HEK293 (cell line): ENCODE data around the gene FTL.

ENCODE experiments used
- CTCF ChIA-PET: fragments of 350-600 bp; formaldehyde crosslinking; extraction: SDS; loops from one replicate; lab custom pipeline; 2021; ENCODE audit warnings: antibody characterized with exemption; lab: Yijun Ruan, JAX
- POLR2A ChIA-PET: fragments of 300-600 bp; formaldehyde crosslinking; extraction: SDS; loops from one replicate; lab custom pipeline; 2020; ENCODE audit warnings: antibody characterized with exemption, inconsistent platforms; lab: Yijun Ruan, JAX
- H3K27ac ChIP-seq: fragments of 200-500 bp; sonication (Bioruptor generic); 2 replicates; pipeline ENCODE4 v1.5.1; 2014; ENCODE audit warnings: low read depth, low read length, control low read depth, inconsistent platforms; ENCODE audit errors: extremely low read depth
- H3K36me3 ChIP-seq, 2 experiments: fragments of 200-500 bp in 1 of 2; sonication (Bioruptor generic) in 1 of 2; 1 replicate in 1 of 2; 2 replicates in 1 of 2; pipeline ENCODE4 v1.5.1; 2014 to 2017; ENCODE audit warnings: inconsistent platforms in 2 of 2, low read length in 2 of 2; ENCODE audit not compliant: control insufficient read depth in 2 of 2, insufficient read depth in 1 of 2
- H3K4me1 ChIP-seq: fragments of 200-500 bp; sonication (Bioruptor generic); 2 replicates; pipeline ENCODE4 v1.5.1; 2014; ENCODE audit warnings: mild to moderate bottlenecking, low read length, inconsistent platforms; ENCODE audit not compliant: control insufficient read depth, insufficient read depth
- H3K4me3 ChIP-seq: 2 replicates; pipeline ENCODE4 v1.5.1; 2011; ENCODE audit warnings: low read depth, mild to moderate bottlenecking, control low read depth, low read length, moderate library complexity
- H3K9me3 ChIP-seq: fragments of 200-500 bp; sonication (Bioruptor generic); 2 replicates; pipeline ENCODE4 v1.5.1; 2014; ENCODE audit warnings: low read depth, low read length, inconsistent platforms; ENCODE audit not compliant: control insufficient read depth, insufficient read depth
- ATF2 ChIP-seq: fragments of 450-650 bp; formaldehyde crosslinking; IDR thresholded peaks from 2 replicates; pipeline ENCODE4 v1.5.1; 2016; ENCODE audit warnings: missing biosample characterization, missing genetic modification characterization, low read depth
- GLIS2 ChIP-seq: fragments of 450-650 bp; formaldehyde crosslinking; IDR thresholded peaks from 2 replicates; pipeline ENCODE4 v1.5.1; 2016; ENCODE audit warnings: missing biosample characterization, missing genetic modification characterization
- KLF7 ChIP-seq: fragments of 450-650 bp; formaldehyde crosslinking; IDR thresholded peaks from 2 replicates; pipeline ENCODE4 v1.5.1; 2016; ENCODE audit warnings: missing biosample characterization, missing genetic modification characterization, borderline replicate concordance
- OSR2 ChIP-seq: fragments of 450-650 bp; formaldehyde crosslinking; IDR thresholded peaks from 2 replicates; pipeline ENCODE4 v1.5.1; 2016; ENCODE audit warnings: missing biosample characterization, missing genetic modification characterization
- SETDB1 ChIP-seq: IDR thresholded peaks from one replicate; pipeline ENCODE4 v1.6.1; 2017; ENCODE audit warnings: mild to moderate bottlenecking, low read length, moderate library complexity, mixed read lengths; ENCODE audit not compliant: insufficient read length
- TRIM28 ChIP-seq: IDR thresholded peaks from 2 replicates; pipeline ENCODE4 v1.6.1; 2011; ENCODE audit warnings: low read length, control low read depth, borderline replicate concordance
- ZBTB44 ChIP-seq: fragments of 450-650 bp; IDR thresholded peaks from 2 replicates; pipeline ENCODE4 v1.5.1; 2018; ENCODE audit warnings: missing biosample characterization, mild to moderate bottlenecking, missing genetic modification characterization
- ZBTB49 ChIP-seq: fragments of 450-650 bp; formaldehyde crosslinking; IDR thresholded peaks from 2 replicates; pipeline ENCODE4 v1.5.1; 2016; ENCODE audit warnings: missing biosample characterization, missing genetic modification characterization, low read depth
- ZNF449 ChIP-seq: fragments of 450-650 bp; formaldehyde crosslinking; IDR thresholded peaks from 2 replicates; pipeline ENCODE4 v1.5.1; 2017; ENCODE audit warnings: missing biosample characterization, mild to moderate bottlenecking, missing genetic modification characterization, moderate library complexity
- ZNF473 ChIP-seq: fragments of 450-650 bp; formaldehyde crosslinking; IDR thresholded peaks from 2 replicates; pipeline ENCODE4 v1.5.1; 2017; ENCODE audit warnings: missing biosample characterization, missing genetic modification characterization
- ZNF529 ChIP-seq: fragments of 450-650 bp; formaldehyde crosslinking; IDR thresholded peaks from 2 replicates; pipeline ENCODE4 v1.5.1; 2017; ENCODE audit warnings: missing genetic modification characterization, missing biosample characterization; ENCODE audit not compliant: insufficient replicate concordance
- ZNF530 ChIP-seq: fragments of 450-650 bp; formaldehyde crosslinking; IDR thresholded peaks from 2 replicates; pipeline ENCODE4 v1.5.1; 2016; ENCODE audit warnings: low read depth, missing biosample characterization, missing genetic modification characterization
- ZNF560 ChIP-seq: fragments of 450-650 bp; formaldehyde crosslinking; IDR thresholded peaks from 2 replicates; pipeline ENCODE4 v1.5.1; 2017; ENCODE audit warnings: missing biosample characterization, missing genetic modification characterization, borderline replicate concordance
- ZNF596 ChIP-seq: fragments of 450-650 bp; IDR thresholded peaks from 2 replicates; pipeline ENCODE4 v1.5.0; 2018; ENCODE audit warnings: missing biosample characterization, mild to moderate bottlenecking, missing genetic modification characterization, moderate library complexity

FTL gene

GRCh38 chr19:48938256-48938655 is 26.9 kb upstream of the FTL start:
- H3K4me1 ChIP-seq: peaks cover under 1% of the 10 kb centered on the region; the same call in 1 of the 2 replicates
- ChIA-PET POLR2A (no interaction called here), CTCF (no interaction called here)
- no peak overlapping the region for H3K27ac ChIP-seq
- H3K9me3 ChIP-seq: no peaks in the 10 kb centered on the region; the same call in 1 of the 2 replicates
- peaks cover 0 to 11% of the 10 kb centered on the region in 2 experiments; a peak in 2 of 3 replicates for H3K36me3 ChIP-seq
- peak; percentile 74 for TF ChIP-seq ATF2 (tag by site-specific recombination)
- no peak for TF ChIP-seq ZNF596 (tag by site-specific recombination)
- H3K4me3 ChIP-seq: no peak overlapping the region

- no peak overlapping the region for H3K27ac ChIP-seq
- no peak overlapping the region for H3K4me3 ChIP-seq
- TF ChIP-seq KLF7 (tag by site-specific recombination): no peak
- no peak for TF ChIP-seq ZNF473 (tag by site-specific recombination)
- no peak for TF ChIP-seq ZNF529
- peak; percentile 27; the same call in 1 of the 2 replicates for TF ChIP-seq TRIM28
- TF ChIP-seq OSR2 (tag by site-specific recombination): no peak
- TF ChIP-seq ZNF530 (tag by site-specific recombination): no peak
- peak; percentile 29 for TF ChIP-seq SETDB1
- no peaks in the 10 kb centered on the region; the same call in 1 of the 2 replicates for H3K9me3 ChIP-seq
- peaks cover 0 to 11% of the 10 kb centered on the region in 2 experiments; a peak in 2 of 3 replicates for H3K36me3 ChIP-seq
- CTCF ChIA-PET: interaction anchor here (0.6 kb wide), 2 partner anchors 151 to 257 kb away, joined by 3 to 5 read pairs; no protein-coding TSS in a partner anchor
- POLR2A ChIA-PET: interaction anchor here (0.5 to 1.6 kb wide), 4 partner anchors 8 to 129 kb away, joined by 3 to 9 read pairs (median 7); no protein-coding TSS in a partner anchor
- no peaks in the 10 kb centered on the region for H3K4me1 ChIP-seq
These were observed 24.2 kb upstream of the FTL start for GRCh38 chr19:48940902-48941301.

- peaks cover 0 to 11% of the 10 kb centered on the region in 2 experiments; a peak in 2 of 3 replicates for H3K36me3 ChIP-seq
- TF ChIP-seq ZNF560 (tag by site-specific recombination) (no peak), ZNF449 (tag by site-specific recombination) (no peak), ZBTB49 (tag by site-specific recombination) (no peak), ZBTB44 (no peak), GLIS2 (tag by site-specific recombination) (no peak)
- POLR2A ChIA-PET: interaction anchor here (0.7 to 1.4 kb wide), 3 partner anchors 11 to 706 kb away, joined by 3 to 7 read pairs (median 5); partner anchors contain the start of gene BAX
- no peak overlapping the region for H3K27ac ChIP-seq
- no peaks in the 10 kb centered on the region for H3K4me1 ChIP-seq
- no peaks in the 10 kb centered on the region; the same call in 1 of the 2 replicates for H3K9me3 ChIP-seq
- no peak overlapping the region for H3K4me3 ChIP-seq
- CTCF ChIA-PET: interaction anchor here (1.0 to 1.6 kb wide), 5 partner anchors 10 to 101 kb away, joined by 3 to 10 read pairs (median 3); partner anchors contain the start of gene BAX
These were observed 22.0 kb upstream of the FTL start for GRCh38 chr19:48943081-48943480.
